ACC112 (cell line): ENCODE results near the gene PLAC1.

Experiments
- H2AFZ ChIP-seq: fragments of 200-600 bp; sonication (generic); one replicate; pipeline ENCODE4 v1.6.0; 2017; ENCODE audit warnings: antibody characterized with exemption, low read length; ENCODE audit not compliant: unreplicated experiment
- H3K27ac ChIP-seq: fragments of 200-600 bp; sonication (generic); 2 replicates; pipeline ENCODE4 v1.5.1; 2014; ENCODE audit warnings: low read depth, mild to moderate bottlenecking, antibody characterized with exemption, low read length, moderate library complexity
- H3K27me3 ChIP-seq: fragments of 200-600 bp; sonication (generic); 2 replicates; pipeline ENCODE4 v1.6.1; 2014; ENCODE audit warnings: mild to moderate bottlenecking, antibody characterized with exemption, low read length, moderate library complexity, mixed read lengths; ENCODE audit not compliant: insufficient read depth
- H3K36me3 ChIP-seq: fragments of 200-600 bp; sonication (generic); 2 replicates; pipeline ENCODE4 v1.6.1; 2016; ENCODE audit warnings: mild to moderate bottlenecking, antibody characterized with exemption, low read length, moderate library complexity, mixed read lengths; ENCODE audit not compliant: insufficient read depth
- H3K4me1 ChIP-seq: fragments of 200-600 bp; sonication (generic); one replicate; pipeline ENCODE4 v1.6.1; 2016; ENCODE audit warnings: low read length, mixed read lengths; ENCODE audit not compliant: insufficient read depth, unreplicated experiment, control insufficient read depth
- H3K4me3 ChIP-seq: fragments of 200-600 bp; sonication (generic); 2 replicates; pipeline ENCODE4 v1.5.1; 2014; ENCODE audit warnings: mild to moderate bottlenecking, low read depth, low read length
- H3K79me2 ChIP-seq: fragments of 200-600 bp; sonication (generic); one replicate; pipeline ENCODE4 v1.6.0; 2016; ENCODE audit warnings: low read length; ENCODE audit not compliant: control insufficient read depth, unreplicated experiment, insufficient read depth

The PLAC1 gene

DNA sequence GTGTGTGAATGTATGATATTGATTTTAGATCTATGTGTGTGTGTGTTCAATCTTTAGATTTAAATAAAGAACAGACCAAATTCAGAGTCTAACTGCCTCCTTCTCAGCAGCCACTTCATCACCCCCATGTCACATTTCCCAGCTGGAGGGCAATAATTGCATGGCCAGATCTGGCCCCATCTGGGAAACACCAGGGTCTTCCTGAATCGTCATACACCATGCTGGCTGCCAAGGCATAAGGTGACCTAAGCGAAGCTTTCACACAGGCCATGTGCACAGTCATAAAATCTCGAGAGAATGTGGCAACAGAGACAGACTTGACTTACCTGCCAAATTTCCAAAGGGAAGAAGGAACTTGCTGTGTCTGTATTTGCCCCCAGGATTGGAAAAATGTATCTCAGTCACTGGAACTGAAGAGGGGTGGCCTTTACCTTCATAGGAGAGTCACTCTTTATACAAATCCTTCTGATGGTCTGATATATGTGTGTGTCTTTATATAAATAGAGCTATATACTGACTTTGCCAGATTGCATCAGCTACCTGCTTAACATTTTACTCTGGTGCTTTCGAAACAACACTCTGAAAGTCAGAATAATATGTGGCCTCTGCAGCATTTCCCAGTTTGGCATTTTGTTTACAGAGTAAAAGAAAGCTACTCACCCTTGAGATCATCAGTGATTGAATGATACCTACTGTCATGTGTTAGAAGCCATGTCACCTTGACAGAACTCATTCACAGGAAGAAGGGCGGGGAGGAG is at the start of gene PLAC1:
Gene PLAC1, minus strand, starts transcription at position 470 of the 758 bp plus-strand sequence. CDS start 91,789 bp downstream, outside the sequence.
- Histone ChIP-seq H3K79me2 (no peaks in the 10 kb centered on the region), H3K27ac (no peak within 1 kb of the TSS), H3K4me3 (no peak within 1 kb of the TSS), H3K27me3 (no peaks in the 10 kb centered on the region), H2AFZ (no peak within 1 kb of the TSS), H3K36me3 (no peaks in the 10 kb centered on the region), H3K4me1 (peaks cover 4% of the 10 kb centered on the region)

- no peak overlapping the region for H2AFZ ChIP-seq
- H3K79me2 ChIP-seq: no peaks in the 10 kb centered on the region
- H3K4me3 ChIP-seq: no peak overlapping the region
- no peak overlapping the region for H3K27ac ChIP-seq
- H3K27me3 ChIP-seq: no peaks in the 10 kb centered on the region
- H3K36me3 ChIP-seq: no peaks in the 10 kb centered on the region
- no peaks in the 10 kb centered on the region for H3K4me1 ChIP-seq
These were observed 47.9 kb upstream of the PLAC1 start for GRCh38 chrX:134706138-134706537.

GRCh38 chrX:134695999-134696398 is 37.7 kb upstream of the PLAC1 start:
- Histone ChIP-seq H2AFZ (peak overlapping the region; percentile 14), H3K4me3 (no peak overlapping the region), H3K27me3 (no peaks in the 10 kb centered on the region), H3K27ac (no peak overlapping the region), H3K36me3 (no peaks in the 10 kb centered on the region), H3K4me1 (peaks cover 15% of the 10 kb centered on the region), H3K79me2 (no peaks in the 10 kb centered on the region)

- no peaks in the 10 kb centered on the region for H3K27me3 ChIP-seq
- no peak overlapping the region for H3K4me3 ChIP-seq
- H3K4me1 ChIP-seq: peaks cover 15% of the 10 kb centered on the region
- no peak overlapping the region for H2AFZ ChIP-seq
- H3K27ac ChIP-seq: no peak overlapping the region
- no peaks in the 10 kb centered on the region for H3K36me3 ChIP-seq
- no peaks in the 10 kb centered on the region for H3K79me2 ChIP-seq
These were observed 36.4 kb upstream of the PLAC1 start for GRCh38 chrX:134694333-134695322.

DNA sequence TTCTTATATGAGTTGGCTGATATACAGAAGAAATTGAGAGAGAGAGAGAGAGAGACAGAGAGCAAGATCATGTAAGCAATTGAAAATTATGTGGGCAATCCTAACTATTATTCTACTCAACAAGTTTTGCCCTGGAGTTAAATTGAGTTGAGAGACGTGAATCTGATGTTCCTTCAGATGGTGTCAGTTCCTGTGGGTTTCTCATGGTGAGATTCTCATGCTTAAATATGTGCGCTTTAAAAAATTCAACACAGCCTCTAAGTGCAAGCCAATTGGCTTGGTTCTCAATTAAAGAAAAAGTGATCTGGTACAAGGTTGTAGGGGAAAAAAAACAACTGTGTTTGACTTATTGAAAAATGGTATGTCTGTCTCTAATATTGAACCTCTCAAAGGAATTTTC is 35.4 kb upstream of the PLAC1 start:
- Histone ChIP-seq H3K36me3 (no peaks in the 10 kb centered on the region), H3K27me3 (no peaks in the 10 kb centered on the region), H3K4me3 (no peak overlapping the region), H3K79me2 (no peaks in the 10 kb centered on the region), H2AFZ (no peak overlapping the region), H3K4me1 (peaks cover 25% of the 10 kb centered on the region), H3K27ac (no peak overlapping the region)

DNA sequence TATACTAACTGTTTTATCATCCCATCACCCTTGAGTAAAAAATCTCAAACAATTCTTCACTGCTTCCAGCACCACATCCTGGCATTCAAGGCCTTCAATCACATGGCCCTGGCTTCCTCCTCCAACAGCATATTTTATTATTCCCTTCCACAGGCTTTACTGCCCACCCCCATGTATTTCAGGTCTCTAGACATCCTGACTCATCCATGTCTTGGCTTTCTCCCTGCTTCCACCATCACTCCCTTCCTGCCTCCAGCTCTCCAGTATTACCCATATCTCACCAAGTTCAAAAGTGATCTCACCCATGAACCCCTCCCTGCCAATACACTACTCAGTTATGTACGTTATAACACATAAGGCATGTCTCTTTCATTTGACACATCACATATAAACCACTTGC is 34.7 kb upstream of the PLAC1 start:
- no peaks in the 10 kb centered on the region for H3K27me3 ChIP-seq
- H3K36me3 ChIP-seq: no peaks in the 10 kb centered on the region
- peak overlapping the region; percentile 31 for H3K27ac ChIP-seq
- H2AFZ ChIP-seq: peak overlapping the region; percentile 43
- no peaks in the 10 kb centered on the region for H3K79me2 ChIP-seq
- H3K4me1 ChIP-seq: peaks cover 31% of the 10 kb centered on the region
- H3K4me3 ChIP-seq: no peak overlapping the region

GRCh38 chrX:134692233-134692632 is 34.0 kb upstream of the PLAC1 start:
- Histone ChIP-seq H3K79me2 (no peaks in the 10 kb centered on the region), H3K36me3 (no peaks in the 10 kb centered on the region), H2AFZ (peak overlapping the region; percentile 43), H3K27me3 (no peaks in the 10 kb centered on the region), H3K4me1 (peaks cover 34% of the 10 kb centered on the region), H3K27ac (peak overlapping the region; percentile 31), H3K4me3 (no peak overlapping the region)

GRCh38 chrX:134691453-134691852 is 33.2 kb upstream of the PLAC1 start:
- Histone ChIP-seq H3K79me2 (no peaks in the 10 kb centered on the region), H2AFZ (no peak overlapping the region), H3K27me3 (no peaks in the 10 kb centered on the region), H3K4me1 (peaks cover 34% of the 10 kb centered on the region), H3K27ac (no peak overlapping the region), H3K4me3 (no peak overlapping the region), H3K36me3 (no peaks in the 10 kb centered on the region)

- H2AFZ ChIP-seq: peak overlapping the region; percentile 23
- H3K27me3 ChIP-seq: no peaks in the 10 kb centered on the region
- peak overlapping the region; percentile 71 for H3K27ac ChIP-seq
- H3K79me2 ChIP-seq: no peaks in the 10 kb centered on the region
- peak overlapping the region; percentile 16; the same call in 1 of the 2 replicates for H3K4me3 ChIP-seq
- no peaks in the 10 kb centered on the region for H3K36me3 ChIP-seq
- H3K4me1 ChIP-seq: peaks cover 46% of the 10 kb centered on the region
These were observed 30.6 kb upstream of the PLAC1 start for GRCh38 chrX:134688839-134689238.

DNA sequence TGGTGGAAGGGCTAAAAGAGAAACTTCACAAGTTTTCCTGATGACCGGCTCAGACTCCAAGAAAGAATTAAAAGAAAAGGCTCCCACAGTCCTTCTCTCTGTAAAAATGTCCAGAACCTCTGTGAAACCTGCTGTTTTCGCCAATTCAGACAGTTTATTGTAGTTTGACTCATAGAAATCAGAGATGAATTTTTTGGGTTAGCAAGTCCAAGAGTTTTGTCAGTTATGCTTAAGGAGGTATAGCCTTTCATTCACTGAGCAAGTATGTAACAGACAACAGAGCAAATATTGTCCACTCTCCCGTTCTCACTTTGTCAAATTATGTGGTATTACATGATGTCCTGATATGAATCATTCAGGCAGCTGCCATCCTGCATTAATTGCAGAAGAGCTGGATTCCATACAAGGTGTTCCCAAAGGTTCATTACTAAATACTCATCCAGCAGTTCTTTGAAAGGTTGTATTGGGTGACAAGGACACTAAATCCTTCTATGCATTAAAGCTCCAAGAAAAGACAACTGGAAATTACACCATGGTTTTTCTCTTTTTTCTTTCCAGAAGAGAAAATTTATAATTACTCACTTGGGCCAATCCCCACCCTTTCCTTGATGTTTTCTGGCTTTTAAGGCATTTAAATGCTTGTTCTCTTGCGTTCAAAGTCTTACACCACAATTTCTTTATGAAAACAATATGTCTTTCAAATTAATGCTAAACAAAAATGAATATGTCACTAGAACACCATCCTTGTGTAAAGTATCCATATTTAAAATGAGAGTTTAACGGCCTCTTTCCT is 30.0 kb upstream of the PLAC1 start:
- H2AFZ ChIP-seq: peak overlapping the region; percentile 81
- H3K27me3 ChIP-seq: no peaks in the 10 kb centered on the region
- H3K4me1 ChIP-seq: peaks cover 44% of the 10 kb centered on the region

More for the DNA sequence above, 30.0 kb upstream of the PLAC1 start:
- Histone ChIP-seq H3K36me3 (no peaks in the 10 kb centered on the region), H3K79me2 (no peaks in the 10 kb centered on the region), H3K4me3 (peak overlapping the region; percentile 16; the same call in 1 of the 2 replicates), H3K27ac (peak overlapping the region; percentile 71)
